Neural progenitor cell (in vitro differentiated cells): Measurements from ENCODE around the gene CTSD. TPM values are rescaled to one million over a fixed set of nuclear protein-coding genes. Genes with fewer than 3 reads are reported as not detected.

Source experiments
- DNase-seq: peaks from one replicate; pipeline ENCODE4 v3.0.0-alpha.2; 2016; ENCODE audit warnings: low spot score
- H2AFZ ChIP-seq: fragments of 200-600 bp; sonication (generic); replicated peaks from 2 replicates; pipeline ENCODE4 v1.6.1; 2016; ENCODE audit warnings: antibody characterized with exemption
- H3F3A ChIP-seq: fragments of 200-600 bp; sonication (generic); 2 replicates; pipeline ENCODE4 v1.6.1; 2016; ENCODE audit warnings: antibody characterized with exemption, low read depth
- H3K27ac ChIP-seq: fragments of 200-600 bp; sonication (generic); 2 replicates; pipeline ENCODE4 v1.5.1; 2016; ENCODE audit warnings: mild to moderate bottlenecking
- H3K27me3 ChIP-seq: fragments of 200-600 bp; sonication (generic); 2 replicates; pipeline ENCODE4 v1.6.1; 2016; ENCODE audit warnings: mild to moderate bottlenecking, moderate library complexity
- H3K36me3 ChIP-seq: fragments of 200-600 bp; sonication (generic); 2 replicates; pipeline ENCODE4 v1.5.1; 2016
- H3K4me1 ChIP-seq: fragments of 200-600 bp; sonication (generic); 2 replicates; pipeline ENCODE4 v1.6.1; 2016; ENCODE audit warnings: mixed run types
- H3K4me2 ChIP-seq: fragments of 200-600 bp; sonication (generic); 2 replicates; pipeline ENCODE4 v1.6.1; 2016
- H3K4me3 ChIP-seq: fragments of 200-600 bp; sonication (generic); 2 replicates; pipeline ENCODE4 v1.5.1; 2016
- H3K79me2 ChIP-seq: fragments of 200-600 bp; sonication (generic); 2 replicates; pipeline ENCODE4 v1.6.1; 2016; ENCODE audit warnings: low read depth
- H3K9ac ChIP-seq: fragments of 200-600 bp; sonication (generic); 2 replicates; pipeline ENCODE4 v1.6.1; 2016
- H3K9me3 ChIP-seq: fragments of 200-600 bp; sonication (generic); 2 replicates; pipeline ENCODE4 v1.5.1; 2016; ENCODE audit warnings: low read depth
- H4K20me1 ChIP-seq: fragments of 200-600 bp; sonication (generic); 2 replicates; pipeline ENCODE4 v1.6.1; 2016; ENCODE audit warnings: low read depth
- H3K27ac Mint-ChIP-seq: 3 replicates; pipeline ENCODE4 v1.8.0; 2021; ENCODE audit warnings: mixed read lengths
- H3K27me3 Mint-ChIP-seq: 2 replicates; pipeline ENCODE4 v1.8.0; 2022; ENCODE audit warnings: low read depth, mild to moderate bottlenecking, inconsistent platforms, moderate library complexity, mixed read lengths; ENCODE audit not compliant: insufficient read depth
- H3K36me3 Mint-ChIP-seq: 3 replicates; pipeline ENCODE4 v1.8.0; 2021; ENCODE audit warnings: mixed read lengths
- H3K4me1 Mint-ChIP-seq: 3 replicates; pipeline ENCODE4 v1.8.0; 2021; ENCODE audit warnings: mixed read lengths
- H3K4me3 Mint-ChIP-seq: 3 replicates; pipeline ENCODE4 v1.8.0; 2021; ENCODE audit warnings: mild to moderate bottlenecking, moderate library complexity, mixed read lengths
- H3K9me3 Mint-ChIP-seq: 3 replicates; pipeline ENCODE4 v1.8.0; 2020; ENCODE audit warnings: mixed read lengths
- CTCF ChIP-seq: fragments of 200-600 bp; sonication (generic); IDR thresholded peaks from 2 replicates; pipeline ENCODE4 v1.5.1; 2017; ENCODE audit warnings: antibody characterized with exemption, mild to moderate bottlenecking
- EZH2 ChIP-seq: fragments of 200-600 bp; sonication (generic); IDR thresholded peaks from 2 replicates; pipeline ENCODE4 v1.6.1; 2017; ENCODE audit warnings: antibody characterized with exemption, mild to moderate bottlenecking, moderate library complexity
- EZH2phosphoT487 ChIP-seq: fragments of 200-600 bp; sonication (generic); IDR thresholded peaks from 2 replicates; pipeline ENCODE4 v1.6.1; 2017; ENCODE audit warnings: antibody characterized with exemption
- total RNA-seq: library from RNA; depleted of rRNA; stranded (reverse); fragments of >200 nt; gene quantifications from 2 replicates; pipeline ENCODE4 v1.2.3, GENCODE V29; 2015; ENCODE audit warnings: low replicate concordance

The CTSD gene
- total RNA-seq, 1 donor from 2014 or later: 38.2 TPM

DNA sequence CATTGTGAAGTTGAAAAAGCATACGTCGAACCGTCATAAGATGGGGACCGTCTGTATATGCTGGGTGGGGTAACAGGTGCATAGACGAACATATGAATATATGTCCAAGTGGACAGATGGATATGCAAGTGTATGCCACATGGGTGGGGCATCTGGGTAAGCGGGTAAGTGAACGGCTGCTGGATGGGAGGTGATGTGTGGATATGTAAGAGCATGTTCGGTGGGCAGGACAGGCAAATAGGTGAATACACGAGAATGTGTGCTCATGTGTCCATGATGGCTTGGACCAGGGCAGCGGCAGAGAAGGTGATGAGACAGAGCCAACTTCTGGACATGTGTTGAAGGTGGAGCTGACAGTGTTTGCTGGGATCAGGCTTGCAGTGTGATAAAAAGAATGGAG, 25.3 kb downstream of the CTSD start:
- Histone ChIP-seq H3K27me3 (peaks cover 88% of the 10 kb centered on the region), H3K36me3 (no peaks in the 10 kb centered on the region), H3K79me2 (no peaks in the 10 kb centered on the region), H4K20me1 (no peaks in the 10 kb centered on the region), H3K4me2 (no peak overlapping the region), H3F3A (no peaks in the 10 kb centered on the region), H2AFZ (no peak overlapping the region), H3K4me1 (no peaks in the 10 kb centered on the region), H3K4me3 (no peak overlapping the region), H3K27ac (no peak overlapping the region), H3K9ac (no peak overlapping the region), H3K9me3 (no peaks in the 10 kb centered on the region)
- H3K4me3 Mint-ChIP-seq: no peak overlapping the region
- no peaks in the 10 kb centered on the region for H3K4me1 Mint-ChIP-seq
- no peaks in the 10 kb centered on the region for H3K36me3 Mint-ChIP-seq
- TF ChIP-seq EZH2phosphoT487 (no peak), CTCF (no peak), EZH2 (no peak)
- peaks cover 16% of the 10 kb centered on the region for H3K9me3 Mint-ChIP-seq
- H3K27me3 Mint-ChIP-seq: peaks cover 11% of the 10 kb centered on the region
- no peak overlapping the region for H3K27ac Mint-ChIP-seq
- DNase-seq: no peak

DNA sequence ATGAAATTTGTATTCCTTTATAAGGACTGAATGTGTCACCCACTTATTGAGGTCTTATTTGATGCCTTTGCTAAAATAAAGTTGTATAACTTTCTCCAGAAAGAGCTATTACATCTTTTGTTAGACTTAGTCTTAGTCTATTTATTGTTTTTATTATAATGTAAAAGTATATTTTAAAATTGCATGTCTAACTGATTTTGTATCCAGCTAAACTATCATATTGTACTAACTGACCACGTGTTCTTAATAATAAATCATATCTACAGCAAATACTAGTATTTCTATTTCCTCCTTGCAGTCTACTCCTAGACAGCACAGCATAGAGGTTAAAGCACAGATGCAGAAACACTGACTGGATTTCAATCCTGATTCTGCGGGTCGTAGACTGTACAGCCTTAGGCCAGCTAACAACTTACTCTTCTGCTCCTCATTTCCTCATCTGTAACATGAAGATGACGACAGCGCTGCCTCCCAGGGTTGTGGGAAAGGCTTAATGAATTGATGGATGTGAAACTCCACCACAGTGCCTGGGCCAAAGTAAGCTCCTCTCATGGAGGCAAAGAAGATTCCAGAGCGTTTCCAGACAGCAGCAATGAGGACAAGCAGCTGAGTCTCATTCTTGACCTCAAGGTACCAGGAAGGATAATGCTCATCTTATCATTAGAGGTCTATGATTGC, 26.5 kb downstream of the CTSD start:
- no peaks in the 10 kb centered on the region for H4K20me1 ChIP-seq
- TF ChIP-seq EZH2 (no peak), EZH2phosphoT487 (no peak), CTCF (no peak)
- no peak overlapping the region for H3K9ac ChIP-seq
- DNase-seq: no peak
- H3K9me3 ChIP-seq: no peaks in the 10 kb centered on the region
- Mint-ChIP-seq H3K27ac (no peak overlapping the region), H3K9me3 (peaks cover 16% of the 10 kb centered on the region), H3K4me3 (no peak overlapping the region), H3K27me3 (peaks cover 11% of the 10 kb centered on the region), H3K4me1 (peaks cover 2% of the 10 kb centered on the region), H3K36me3 (no peaks in the 10 kb centered on the region)
- peaks cover under 1% of the 10 kb centered on the region for H3K4me1 ChIP-seq
- H3K79me2 ChIP-seq: no peaks in the 10 kb centered on the region
- H3K27me3 ChIP-seq: peaks cover 86% of the 10 kb centered on the region
- H2AFZ ChIP-seq: no peak overlapping the region
- H3F3A ChIP-seq: no peaks in the 10 kb centered on the region
- no peak overlapping the region for H3K4me3 ChIP-seq
- H3K36me3 ChIP-seq: no peaks in the 10 kb centered on the region
- H3K27ac ChIP-seq: no peak overlapping the region
- no peak overlapping the region for H3K4me2 ChIP-seq

- Histone ChIP-seq H3K27me3 (peaks cover 79% of the 10 kb centered on the region), H3K27ac (no peak overlapping the region), H3K4me1 (peaks cover 3% of the 10 kb centered on the region), H3K9me3 (no peaks in the 10 kb centered on the region), H3K4me2 (no peak overlapping the region), H3K36me3 (no peaks in the 10 kb centered on the region), H2AFZ (no peak overlapping the region), H3K4me3 (no peak overlapping the region), H3F3A (peaks cover under 1% of the 10 kb centered on the region), H3K9ac (no peak overlapping the region), H3K79me2 (no peaks in the 10 kb centered on the region), H4K20me1 (no peaks in the 10 kb centered on the region)
- Mint-ChIP-seq H3K4me1 (peaks cover 9% of the 10 kb centered on the region), H3K9me3 (peaks cover 16% of the 10 kb centered on the region), H3K27me3 (peaks cover 13% of the 10 kb centered on the region), H3K36me3 (no peaks in the 10 kb centered on the region), H3K27ac (no peak overlapping the region), H3K4me3 (no peak overlapping the region)
- DNase-seq: no peak
- TF ChIP-seq EZH2phosphoT487 (no peak), EZH2 (no peak), CTCF (no peak)
These were observed 27.2 kb downstream of the CTSD start for GRCh38 chr11:1736447-1736992.
